ENCODE results near the gene GPR107.

DNA sequence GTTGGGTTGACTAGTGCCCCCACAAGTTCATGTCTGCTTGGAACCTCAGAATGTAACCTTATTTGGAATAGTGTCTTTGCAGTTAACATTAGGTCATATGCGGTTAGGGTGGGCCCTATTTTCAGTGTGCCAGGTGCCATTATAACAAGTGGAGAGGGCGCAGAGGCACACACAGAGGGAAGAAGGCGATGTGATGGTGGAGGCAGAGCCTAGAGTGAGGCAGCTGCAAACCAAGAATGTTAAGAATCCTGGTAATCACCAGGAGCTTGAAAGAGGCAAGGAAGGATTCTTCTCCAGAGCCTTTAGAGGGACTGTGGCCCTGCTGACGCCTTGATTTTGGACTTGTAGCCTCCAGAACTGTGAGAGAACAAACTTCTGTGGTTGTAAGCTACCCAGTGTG is 10.9 kb downstream of the GPR107 start:
- TF ChIP-seq, protein P1, sequence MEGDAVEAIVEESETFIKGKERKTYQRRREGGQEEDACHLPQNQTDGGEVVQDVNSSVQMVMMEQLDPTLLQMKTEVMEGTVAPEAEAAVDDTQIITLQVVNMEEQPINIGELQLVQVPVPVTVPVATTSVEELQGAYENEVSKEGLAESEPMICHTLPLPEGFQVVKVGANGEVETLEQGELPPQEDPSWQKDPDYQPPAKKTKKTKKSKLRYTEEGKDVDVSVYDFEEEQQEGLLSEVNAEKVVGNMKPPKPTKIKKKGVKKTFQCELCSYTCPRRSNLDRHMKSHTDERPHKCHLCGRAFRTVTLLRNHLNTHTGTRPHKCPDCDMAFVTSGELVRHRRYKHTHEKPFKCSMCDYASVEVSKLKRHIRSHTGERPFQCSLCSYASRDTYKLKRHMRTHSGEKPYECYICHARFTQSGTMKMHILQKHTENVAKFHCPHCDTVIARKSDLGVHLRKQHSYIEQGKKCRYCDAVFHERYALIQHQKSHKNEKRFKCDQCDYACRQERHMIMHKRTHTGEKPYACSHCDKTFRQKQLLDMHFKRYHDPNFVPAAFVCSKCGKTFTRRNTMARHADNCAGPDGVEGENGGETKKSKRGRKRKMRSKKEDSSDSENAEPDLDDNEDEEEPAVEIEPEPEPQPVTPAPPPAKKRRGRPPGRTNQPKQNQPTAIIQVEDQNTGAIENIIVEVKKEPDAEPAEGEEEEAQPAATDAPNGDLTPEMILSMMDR (conservative IDR thresholded peaks at IDR 0.05 in 1 of 2, IDR thresholded peaks at IDR 0.05 in 1 of 2; ENCODE audit: extremely low read depth in 1 of 2, insufficient read depth in 1 of 2, low read depth in 1 of 2, low read length in 2 of 2) = no peak
- no peak for TF ChIP-seq EZH2 (IDR thresholded peaks at IDR 0.05; ENCODE audit: borderline replicate concordance, low read length)

All from mammary epithelial cell (primary cell).